Measurements from ENCODE around the gene MAP3K14.

GRCh38 chr17:45338023-45338781, 21.4 kb upstream of the MAP3K14 start:
- TF ChIP-seq POLR2A (IDR thresholded peaks at IDR 0.05; ENCODE audit: low read depth, low read length) (no peak), POLR2AphosphoS5 (IDR thresholded peaks at IDR 0.05; ENCODE audit: low read depth, low read length) (no peak), TAF1 (IDR thresholded peaks at IDR 0.05; ENCODE audit: borderline replicate concordance, low read depth, low read length) (no peak)

Measured in GM12892 (cell line).